Muscle layer of duodenum (tissue), 2 donors: ENCODE data around the gene RTN4RL2.

ENCODE experiments used
- H3K27ac ChIP-seq: one replicate; pipeline ENCODE4 v1.7.0; 2013; ENCODE audit warnings: mild to moderate bottlenecking, low read length
- H3K27me3 ChIP-seq: one replicate; pipeline ENCODE4 v1.7.0; 2013; ENCODE audit warnings: low read depth, mild to moderate bottlenecking, control low read depth, low read length
- H3K36me3 ChIP-seq, 2 donors: one replicate each; pipeline ENCODE4 v1.7.0; 2013; ENCODE audit warnings: low read length in 2 of 2, control low read depth in 1 of 2, mild to moderate bottlenecking in 1 of 2; ENCODE audit not compliant: insufficient read depth in 2 of 2, control insufficient read depth in 1 of 2
- H3K4me1 ChIP-seq, 2 donors: one replicate each; pipeline ENCODE4 v1.7.0; 2013; ENCODE audit warnings: low read length in 2 of 2, mild to moderate bottlenecking in 2 of 2, control low read depth in 1 of 2, moderate library complexity in 1 of 2; ENCODE audit not compliant: insufficient read depth in 2 of 2, control insufficient read depth in 1 of 2
- H3K4me3 ChIP-seq, 2 donors: one replicate each; pipeline ENCODE4 v1.7.0; 2013; ENCODE audit warnings: low read length in 2 of 2, low read depth in 1 of 2, mild to moderate bottlenecking in 1 of 2
- H3K9me3 ChIP-seq, 2 donors: one replicate each; pipeline ENCODE4 v1.7.0; 2013; ENCODE audit warnings: low read length in 2 of 2, control low read depth in 1 of 2, mild to moderate bottlenecking in 1 of 2; ENCODE audit not compliant: control insufficient read depth in 1 of 2
- donor health status: healthy.

Gene RTN4RL2

GRCh38 chr11:57476757-57477506, 16.6 kb downstream of the RTN4RL2 start:
- H3K9me3 ChIP-seq, result no peaks in the 10 kb centered on the region
- no peaks in the 10 kb centered on the region for H3K36me3 ChIP-seq
- H3K4me1 ChIP-seq, result peaks cover 4 to 15% of the 10 kb centered on the region in 2 donors
- peaks cover 12% of the 10 kb centered on the region for H3K27me3 ChIP-seq
- H3K27ac ChIP-seq, result no peak overlapping the region
- H3K4me3 ChIP-seq, result peak overlapping the region; percentile 2 to 64

- no peaks in the 10 kb centered on the region for H3K9me3 ChIP-seq
- H3K27me3 ChIP-seq, result peaks cover 18% of the 10 kb centered on the region
- H3K36me3 ChIP-seq, result no peaks in the 10 kb centered on the region
- H3K4me3 ChIP-seq, result no peak overlapping the region
- no peak overlapping the region for H3K27ac ChIP-seq
- peaks cover 4 to 20% of the 10 kb centered on the region in 2 donors for H3K4me1 ChIP-seq
These were observed 17.3 kb downstream of the RTN4RL2 start for GRCh38 chr11:57477507-57478189.

- no peaks in the 10 kb centered on the region for H3K9me3 ChIP-seq
- peaks cover 4 to 28% of the 10 kb centered on the region in 2 donors for H3K4me1 ChIP-seq
- no peak overlapping the region for H3K27ac ChIP-seq
These were observed 18.8 kb downstream of the RTN4RL2 start for GRCh38 chr11:57479021-57479663.

GRCh38 chr11:57479911-57480310, 19.6 kb downstream of the RTN4RL2 start:
- Histone ChIP-seq H3K27ac (no peak overlapping the region), H3K36me3 (peaks cover 6% of the 10 kb centered on the region in 2 donors), H3K9me3 (no peaks in the 10 kb centered on the region), H3K4me1 (peaks cover 4 to 28% of the 10 kb centered on the region in 2 donors), H3K4me3 (no peak overlapping the region), H3K27me3 (peaks cover 13% of the 10 kb centered on the region)

More at GRCh38 chr11:57479021-57479663, 18.8 kb downstream of the RTN4RL2 start:
- Histone ChIP-seq H3K36me3 (peaks cover 0 to 6% of the 10 kb centered on the region in 2 donors), H3K4me3 (no peak overlapping the region), H3K27me3 (peaks cover 20% of the 10 kb centered on the region)

GRCh38 chr11:57480409-57481137, 20.2 kb downstream of the RTN4RL2 start:
- H3K4me3 ChIP-seq, result no peak overlapping the region
- peaks cover 4 to 28% of the 10 kb centered on the region in 2 donors for H3K4me1 ChIP-seq
- H3K27me3 ChIP-seq, result peaks cover 8% of the 10 kb centered on the region
- peaks cover 6 to 12% of the 10 kb centered on the region in 2 donors for H3K36me3 ChIP-seq
- no peaks in the 10 kb centered on the region for H3K9me3 ChIP-seq
- no peak overlapping the region for H3K27ac ChIP-seq

- Histone ChIP-seq H3K4me1 (peaks cover 0 to 21% of the 10 kb centered on the region in 2 donors), H3K27me3 (peaks cover 8% of the 10 kb centered on the region), H3K9me3 (no peaks in the 10 kb centered on the region), H3K4me3 (no peak overlapping the region), H3K27ac (no peak overlapping the region), H3K36me3 (peaks cover 6 to 19% of the 10 kb centered on the region in 2 donors)
These were observed 21.0 kb downstream of the RTN4RL2 start for GRCh38 chr11:57481315-57481714.

- peak overlapping the region in 1 of 2 donors; percentile 45 for H3K4me3 ChIP-seq
- H3K27me3 ChIP-seq, result peaks cover 8% of the 10 kb centered on the region
- peaks cover 6 to 22% of the 10 kb centered on the region in 2 donors for H3K36me3 ChIP-seq
- H3K4me1 ChIP-seq, result peaks cover 0 to 13% of the 10 kb centered on the region in 2 donors
- no peak overlapping the region for H3K27ac ChIP-seq
- H3K9me3 ChIP-seq, result no peaks in the 10 kb centered on the region
These were observed 21.8 kb downstream of the RTN4RL2 start for GRCh38 chr11:57481915-57482781.

- no peak overlapping the region for H3K27ac ChIP-seq
- no peaks in the 10 kb centered on the region for H3K9me3 ChIP-seq
- peaks cover 8% of the 10 kb centered on the region for H3K27me3 ChIP-seq
- H3K4me1 ChIP-seq, result peaks cover 0 to 13% of the 10 kb centered on the region in 2 donors
- H3K36me3 ChIP-seq, result peaks cover 6 to 30% of the 10 kb centered on the region in 2 donors
- H3K4me3 ChIP-seq, result peak overlapping the region in 1 of 2 donors; percentile 45
These were observed 22.6 kb downstream of the RTN4RL2 start for GRCh38 chr11:57482782-57483561.

GRCh38 chr11:57483562-57483918, 23.2 kb downstream of the RTN4RL2 start:
- peaks cover 6 to 36% of the 10 kb centered on the region in 2 donors for H3K36me3 ChIP-seq
- H3K27ac ChIP-seq, result no peak overlapping the region
- H3K9me3 ChIP-seq, result no peaks in the 10 kb centered on the region
- peaks cover 8% of the 10 kb centered on the region for H3K27me3 ChIP-seq
- no peak overlapping the region for H3K4me3 ChIP-seq
- peaks cover 0 to 13% of the 10 kb centered on the region in 2 donors for H3K4me1 ChIP-seq
